ENCODE results near the gene HP1BP3.
"Not testable (repeated sequence)": the region's sequence is repeated elsewhere in the genome, so short reads cannot be mapped to it uniquely, and the experiment has no call there.

The HP1BP3 gene, protein sequence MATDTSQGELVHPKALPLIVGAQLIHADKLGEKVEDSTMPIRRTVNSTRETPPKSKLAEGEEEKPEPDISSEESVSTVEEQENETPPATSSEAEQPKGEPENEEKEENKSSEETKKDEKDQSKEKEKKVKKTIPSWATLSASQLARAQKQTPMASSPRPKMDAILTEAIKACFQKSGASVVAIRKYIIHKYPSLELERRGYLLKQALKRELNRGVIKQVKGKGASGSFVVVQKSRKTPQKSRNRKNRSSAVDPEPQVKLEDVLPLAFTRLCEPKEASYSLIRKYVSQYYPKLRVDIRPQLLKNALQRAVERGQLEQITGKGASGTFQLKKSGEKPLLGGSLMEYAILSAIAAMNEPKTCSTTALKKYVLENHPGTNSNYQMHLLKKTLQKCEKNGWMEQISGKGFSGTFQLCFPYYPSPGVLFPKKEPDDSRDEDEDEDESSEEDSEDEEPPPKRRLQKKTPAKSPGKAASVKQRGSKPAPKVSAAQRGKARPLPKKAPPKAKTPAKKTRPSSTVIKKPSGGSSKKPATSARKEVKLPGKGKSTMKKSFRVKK

DNA sequence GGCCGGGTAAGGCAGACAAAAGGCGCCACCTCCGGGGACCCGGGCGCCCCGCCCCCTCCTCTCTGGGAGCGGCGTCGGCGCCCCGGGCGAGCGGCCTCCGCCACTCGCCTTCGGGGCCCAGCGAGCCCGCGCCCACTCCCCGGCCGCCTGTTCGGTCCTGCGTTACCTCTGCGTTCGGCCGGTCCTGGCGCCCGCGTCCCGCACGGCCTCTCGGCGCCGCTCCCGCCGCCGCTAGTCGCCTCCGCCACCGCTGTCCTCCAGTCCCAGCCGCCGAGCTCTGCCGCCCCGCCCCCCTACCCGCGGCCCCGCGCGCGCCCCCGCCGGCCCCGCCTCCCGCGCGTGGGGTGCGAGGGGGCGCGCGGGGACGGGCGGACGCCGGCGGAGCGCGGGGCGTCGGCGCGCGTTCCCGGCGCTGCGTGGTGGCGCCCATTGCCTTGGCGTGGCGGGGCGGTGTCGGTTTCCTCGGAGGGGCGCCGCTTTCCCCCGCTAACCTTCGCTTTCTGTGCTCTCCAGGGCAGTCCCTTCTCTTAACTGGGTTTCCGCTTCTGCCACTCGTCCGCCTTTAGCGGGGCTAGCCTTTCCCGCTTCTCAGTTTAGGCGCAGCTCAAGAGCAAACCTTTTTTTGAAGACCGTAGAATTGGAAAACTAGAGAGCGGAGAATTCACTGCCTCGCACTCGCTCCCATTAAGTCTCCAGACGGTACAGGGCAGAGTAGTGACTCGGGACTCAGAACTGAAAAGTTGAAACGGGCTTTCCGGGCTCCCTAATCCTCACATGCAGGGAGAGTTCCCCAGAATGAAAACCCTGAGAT is at the start of gene HP1BP3:
Gene HP1BP3, minus strand, starts transcription at position 279 of the 811 bp plus-strand sequence. CDS start 6,867 bp downstream, outside the sequence.
- DNase-seq (ENCODE audit: low spot score): peak; percentile 96

DNA sequence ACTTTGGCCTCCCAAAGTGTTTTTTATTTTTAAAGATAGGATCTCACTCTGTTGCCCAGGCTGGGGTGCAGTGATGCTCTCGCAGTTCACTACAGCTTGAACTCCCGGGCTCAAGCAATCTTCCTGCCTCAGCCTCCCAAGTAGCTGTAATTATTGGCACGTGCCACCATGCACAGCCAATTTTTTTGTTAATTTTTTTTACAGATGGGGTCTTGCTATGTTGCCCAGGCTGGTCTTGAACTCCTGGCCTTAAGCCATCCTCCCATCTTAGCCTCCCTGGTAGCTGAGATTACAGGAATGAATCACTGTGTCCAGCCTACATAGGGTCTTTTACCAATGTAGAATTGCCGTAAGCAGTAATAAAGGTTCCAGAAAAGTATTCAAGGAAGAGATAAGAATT is 49.1 kb upstream of the HP1BP3 start:
- no peak for DNase-seq (ENCODE audit: low spot score)

GRCh38 chr1:20834780-20835179 is 47.7 kb upstream of the HP1BP3 start:
- DNase-seq (ENCODE audit: low spot score): no peak

GRCh38 chr1:20834192-20834591 is 47.1 kb upstream of the HP1BP3 start:
- DNase-seq (ENCODE audit: low spot score): no peak

DNA sequence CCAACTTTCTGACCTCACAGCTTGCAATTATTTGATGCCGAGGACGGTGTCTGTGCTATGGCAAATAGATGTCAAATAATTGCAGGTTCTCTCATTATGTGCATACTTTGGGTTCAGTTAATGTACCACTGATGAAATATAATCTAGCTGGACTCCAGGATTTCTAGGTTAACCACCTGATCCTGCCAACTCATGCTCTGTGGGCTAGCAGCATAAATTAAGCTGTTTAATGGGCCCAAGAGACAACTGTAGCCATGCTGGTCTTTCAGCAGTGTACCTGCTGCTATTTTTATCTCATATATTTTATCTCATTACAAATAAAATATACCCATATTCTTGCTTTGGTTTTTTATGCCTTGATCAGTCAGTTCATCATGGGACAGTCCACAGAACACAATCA is 43.3 kb upstream of the HP1BP3 start:
- no peak for DNase-seq (ENCODE audit: low spot score)

DNA sequence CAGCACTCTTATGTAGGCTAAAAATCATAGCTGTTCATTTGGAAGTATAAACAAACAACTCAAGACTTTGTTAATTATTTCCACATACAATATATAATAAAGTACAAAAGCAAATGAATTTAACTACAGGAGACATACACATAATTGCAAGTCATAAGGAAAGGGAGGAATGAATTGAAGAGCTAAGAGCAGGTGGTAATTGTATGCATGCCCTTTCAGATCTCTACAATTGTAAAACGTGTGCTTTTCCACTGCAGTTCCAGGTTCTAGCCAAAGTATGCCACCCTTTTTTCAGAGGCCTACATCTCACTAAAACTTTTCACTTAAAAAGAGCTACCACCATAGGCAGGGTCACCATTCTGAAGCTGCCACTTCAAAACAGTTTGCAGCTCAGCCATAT is 42.8 kb upstream of the HP1BP3 start:
- no peak for DNase-seq (ENCODE audit: low spot score)

DNA sequence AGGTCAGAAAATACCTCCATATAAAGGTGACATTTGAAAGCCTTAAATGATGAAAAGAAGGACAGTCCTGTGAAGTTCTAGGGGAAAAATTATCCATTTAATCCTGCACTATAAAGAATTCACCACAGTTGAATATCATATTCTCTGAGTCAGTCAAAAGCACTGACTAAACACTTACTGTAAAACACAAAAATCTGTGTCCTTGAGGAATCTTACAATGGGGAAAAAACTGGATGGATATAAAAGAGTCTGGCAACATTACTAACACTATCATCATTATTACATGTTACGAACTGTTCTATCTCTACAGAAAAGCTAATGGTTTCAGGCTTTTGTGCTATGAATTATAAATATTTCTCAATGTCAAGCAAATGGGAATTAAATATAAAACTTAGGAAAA is 42.4 kb upstream of the HP1BP3 start:
- peak; percentile 11 for DNase-seq (ENCODE audit: low spot score)

GRCh38 chr1:20823845-20824244 is 36.7 kb upstream of the HP1BP3 start:
- DNase-seq (ENCODE audit: low spot score): no peak

- no peak for DNase-seq (ENCODE audit: low spot score)
Measured at GRCh38 chr1:20821466-20821865, 34.4 kb upstream of the HP1BP3 start.

- DNase-seq (ENCODE audit: low spot score): no peak
Measured at GRCh38 chr1:20819818-20820217, 32.7 kb upstream of the HP1BP3 start.

DNA sequence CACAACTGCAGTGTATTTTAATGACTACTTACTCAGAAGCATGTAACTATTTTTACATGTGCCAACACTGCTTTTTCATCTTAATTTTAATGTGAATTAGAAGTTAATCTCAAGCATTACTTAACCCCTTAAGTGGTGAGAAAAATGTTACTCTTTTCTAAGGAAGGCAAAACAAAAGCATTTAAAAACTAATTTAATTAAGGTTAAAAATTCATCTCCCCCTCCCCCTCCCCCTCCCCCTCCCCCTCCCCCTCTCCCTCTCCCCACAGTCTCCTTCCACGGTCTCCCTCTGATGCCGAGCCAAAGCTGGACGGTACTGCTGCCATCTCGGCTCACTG is 27.4 kb upstream of the HP1BP3 start:
- DNase-seq (ENCODE audit: low spot score): no peak

GRCh38 chr1:20811916-20812315 is 24.8 kb upstream of the HP1BP3 start:
- no peak for DNase-seq (ENCODE audit: low spot score)

GRCh38 chr1:20793236-20793635 is 6.1 kb upstream of the HP1BP3 start:
- DNase-seq (ENCODE audit: low spot score): no peak

- DNase-seq (ENCODE audit: low spot score): peak; percentile 82
Measured at GRCh38 chr1:20792196-20792595, 5.1 kb upstream of the HP1BP3 start.

GRCh38 chr1:20790785-20791184 is 3.7 kb upstream of the HP1BP3 start:
- DNase-seq (ENCODE audit: low spot score): no peak

DNA sequence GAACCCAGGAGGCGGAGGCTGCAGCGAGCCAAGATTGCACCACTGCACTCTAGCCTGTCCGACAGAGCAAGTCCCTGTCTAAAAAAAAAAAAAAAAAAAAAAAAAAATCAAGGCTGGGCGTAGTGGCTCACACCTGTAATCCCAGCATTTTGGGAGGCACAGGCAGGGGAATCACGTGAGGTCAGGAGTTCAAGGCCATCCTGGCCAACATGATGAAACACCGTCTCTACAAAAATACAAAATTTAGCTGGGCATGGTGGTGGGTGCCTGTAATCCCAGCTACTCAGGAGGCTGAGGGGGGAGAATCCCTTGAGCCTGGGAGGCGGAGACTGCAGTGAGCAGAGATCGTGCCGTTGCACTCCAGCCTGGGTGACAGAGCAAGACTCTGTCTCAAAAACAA is 2.5 kb upstream of the HP1BP3 start:
- not testable (repeated sequence) for DNase-seq (ENCODE audit: low spot score)

DNA sequence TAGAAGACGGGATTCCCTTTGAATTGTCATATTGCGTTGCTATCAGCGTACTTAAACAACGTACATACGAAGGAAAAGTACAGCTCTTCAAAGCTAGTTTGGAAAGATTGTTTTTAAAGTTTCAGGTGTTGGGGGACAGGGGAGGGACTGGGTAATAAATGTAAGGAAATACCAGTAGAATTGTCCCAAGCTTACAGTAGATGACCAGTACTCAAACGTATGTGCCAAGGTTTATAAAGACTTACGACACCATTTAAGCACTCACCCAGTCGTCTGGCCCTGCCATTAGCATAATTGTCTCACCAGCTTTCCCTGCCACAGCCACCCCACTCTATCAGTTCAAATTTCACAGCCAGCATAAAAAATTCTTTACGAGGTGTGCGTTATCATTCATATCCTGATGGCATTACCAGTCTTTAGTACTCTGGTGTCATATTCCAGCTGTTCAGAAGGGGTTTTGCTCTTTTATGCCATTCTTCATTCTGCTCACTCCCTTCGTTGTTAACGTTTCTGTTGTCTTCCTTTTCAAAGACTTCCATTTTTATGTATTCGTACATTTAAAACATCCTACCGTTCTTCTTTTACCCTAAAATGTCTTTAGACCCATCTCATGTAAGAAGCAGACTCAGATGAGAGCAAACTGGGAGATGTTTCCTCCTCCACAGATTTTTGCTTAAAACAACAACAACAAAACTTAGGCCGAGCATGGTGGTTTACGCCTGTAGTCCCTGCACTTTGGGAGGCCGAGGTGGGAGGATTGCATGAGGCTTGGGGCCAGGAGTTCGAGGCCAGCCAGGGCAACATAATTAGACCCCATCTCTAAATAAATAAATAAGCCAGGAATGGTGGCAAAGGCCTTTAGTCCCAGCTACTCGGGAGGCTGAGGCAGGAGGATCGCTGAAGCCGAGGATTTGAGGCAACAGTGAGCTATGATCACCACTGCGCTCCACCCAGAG is 1.0 kb upstream of the HP1BP3 start:
- peak; percentile 54 for DNase-seq (ENCODE audit: low spot score)

- DNase-seq (ENCODE audit: low spot score): peak; percentile 99
Measured at GRCh38 chr1:20786253-20787028, 666 bp downstream of the HP1BP3 start.

- DNase-seq (ENCODE audit: low spot score): no peak
Measured at GRCh38 chr1:20785907-20786252, 1.2 kb downstream of the HP1BP3 start.

GRCh38 chr1:20775700-20776099 is 11.4 kb downstream of the HP1BP3 start:
- DNase-seq (ENCODE audit: low spot score): no peak

DNA sequence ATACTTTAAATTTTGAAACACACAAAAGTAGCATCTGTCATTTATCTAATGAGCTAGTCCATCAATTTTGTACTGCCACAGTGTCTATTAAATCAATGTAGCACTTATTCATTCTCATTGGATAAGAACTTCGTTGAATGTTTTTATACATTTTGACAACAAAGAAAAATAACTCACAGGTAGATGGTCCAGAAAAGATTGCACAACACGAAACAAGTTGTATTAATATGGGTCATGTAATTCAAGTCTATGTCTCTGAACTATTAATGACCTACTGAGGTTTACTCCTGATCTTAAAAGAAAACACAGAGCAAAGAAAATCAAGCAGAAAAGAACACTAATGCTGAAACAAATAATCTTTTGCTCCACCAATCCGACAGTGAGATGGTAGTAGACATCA is 15.3 kb downstream of the HP1BP3 start:
- DNase-seq (ENCODE audit: low spot score): no peak

All from GM03348 (cell line).